HG03571 (cell line): Measurements from ENCODE around the gene EPHA3.

Source experiments
- ATAC-seq: cut with Tn5 transposase; IDR thresholded peaks from one replicate; pipeline ENCODE4 v1.9.1; 2021; ENCODE audit not compliant: unreplicated experiment

The EPHA3 gene

GRCh38 chr3:89107461-89108290 is at the start of gene EPHA3:
Gene EPHA3, plus strand, starts transcription at chr3:89107621. Its CDS starts 128 bp downstream, at chr3:89107749.
- peak; percentile 94 for ATAC-seq

GRCh38 chr3:89058371-89058770 is 49.0 kb upstream of the EPHA3 start:
- ATAC-seq, result no peak

- no peak for ATAC-seq
These were observed 48.1 kb upstream of the EPHA3 start for GRCh38 chr3:89059211-89059925.

- ATAC-seq, result no peak
These were observed 46.2 kb upstream of the EPHA3 start for GRCh38 chr3:89061259-89061658.

- ATAC-seq, result no peak
These were observed 39.7 kb upstream of the EPHA3 start for GRCh38 chr3:89067736-89068135.

GRCh38 chr3:89072642-89073041 is 34.8 kb upstream of the EPHA3 start:
- no peak for ATAC-seq

- ATAC-seq, result no peak
These were observed 27.5 kb upstream of the EPHA3 start for GRCh38 chr3:89079944-89080343.

GRCh38 chr3:89087851-89088250 is 19.6 kb upstream of the EPHA3 start:
- ATAC-seq, result no peak

- no peak for ATAC-seq
These were observed 9.2 kb upstream of the EPHA3 start for GRCh38 chr3:89098173-89098572.

GRCh38 chr3:89098964-89099585 is 8.3 kb upstream of the EPHA3 start:
- ATAC-seq, result peak; percentile 89

GRCh38 chr3:89101251-89101650 is 6.2 kb upstream of the EPHA3 start:
- ATAC-seq, result no peak

- no peak for ATAC-seq
These were observed 5.5 kb upstream of the EPHA3 start for GRCh38 chr3:89101921-89102320.

- no peak for ATAC-seq
These were observed 2.9 kb upstream of the EPHA3 start for GRCh38 chr3:89104499-89104898.

- ATAC-seq, result no peak
These were observed 1.9 kb upstream of the EPHA3 start for GRCh38 chr3:89105503-89105902.

- ATAC-seq, result no peak
These were observed 800 bp downstream of the EPHA3 start for GRCh38 chr3:89108291-89108550.

- ATAC-seq, result no peak
These were observed 5.9 kb downstream of the EPHA3 start for GRCh38 chr3:89113344-89113743.

GRCh38 chr3:89113893-89114840 is 6.7 kb downstream of the EPHA3 start:
- ATAC-seq, result no peak

- ATAC-seq, result no peak
These were observed 7.4 kb downstream of the EPHA3 start for GRCh38 chr3:89114841-89115223.

GRCh38 chr3:89116476-89116875 is 9.1 kb downstream of the EPHA3 start:
- ATAC-seq, result no peak

- ATAC-seq, result no peak
These were observed 30.6 kb downstream of the EPHA3 start for GRCh38 chr3:89138048-89138447.

GRCh38 chr3:89139870-89140269 is 32.4 kb downstream of the EPHA3 start:
- ATAC-seq, result no peak
